ENCODE measurements around the gene GIPC2. TPM values are rescaled to one million over a fixed set of nuclear protein-coding genes. Genes with fewer than 3 reads are reported as not detected.

Gene GIPC2
- total RNA-seq, 1 experiment from 2014 or later: not detected

GRCh38 chr1:78155121-78155520, 109.4 kb downstream of the GIPC2 start:
- in situ Hi-C loops (cut with HindIII; ENCODE audit: low pct_unique_long_range_greater_than_20kb, low sequenced_read_pairs): no loop called here

GRCh38 chr1:78156805-78157521, 111.2 kb downstream of the GIPC2 start:
- in situ Hi-C loops (cut with HindIII; ENCODE audit: low pct_unique_long_range_greater_than_20kb, low sequenced_read_pairs): no loop called here

More at GRCh38 chr1:78155121-78155520, 109.4 kb downstream of the GIPC2 start:
- no peak for DNase-seq (ENCODE audit: low read depth)

GRCh38 chr1:78165816-78166215, 120.0 kb downstream of the GIPC2 start:
- in situ Hi-C loops (cut with HindIII; ENCODE audit: low pct_unique_long_range_greater_than_20kb, low sequenced_read_pairs): no loop called here
- DNase-seq (ENCODE audit: low read depth): no peak

More at GRCh38 chr1:78156805-78157521, 111.2 kb downstream of the GIPC2 start:
- DNase-seq (ENCODE audit: low read depth): no peak

- in situ Hi-C loops (cut with HindIII; ENCODE audit: low pct_unique_long_range_greater_than_20kb, low sequenced_read_pairs): no loop called here
- DNase-seq (ENCODE audit: low read depth): no peak
Observed at GRCh38 chr1:78168306-78168705, 122.5 kb downstream of the GIPC2 start.

GRCh38 chr1:78170859-78171258, 125.1 kb downstream of the GIPC2 start:
- in situ Hi-C loops (cut with HindIII; ENCODE audit: low pct_unique_long_range_greater_than_20kb, low sequenced_read_pairs): no loop called here
- DNase-seq (ENCODE audit: low read depth): no peak

- no peak for DNase-seq (ENCODE audit: low read depth)
- in situ Hi-C loops (cut with HindIII; ENCODE audit: low pct_unique_long_range_greater_than_20kb, low sequenced_read_pairs): no loop called here
Observed at GRCh38 chr1:78171736-78172590, 126.2 kb downstream of the GIPC2 start.

- no peak for DNase-seq (ENCODE audit: low read depth)
Observed at GRCh38 chr1:78176448-78176847, 130.7 kb downstream of the GIPC2 start.

GRCh38 chr1:78177708-78178270, 132.0 kb downstream of the GIPC2 start:
- DNase-seq (ENCODE audit: low read depth): no peak
- in situ Hi-C loops (cut with HindIII; ENCODE audit: low pct_unique_long_range_greater_than_20kb, low sequenced_read_pairs): no loop called here

More at GRCh38 chr1:78176448-78176847, 130.7 kb downstream of the GIPC2 start:
- in situ Hi-C loops (cut with HindIII; ENCODE audit: low pct_unique_long_range_greater_than_20kb, low sequenced_read_pairs): no loop called here

- DNase-seq (ENCODE audit: low read depth): no peak
- in situ Hi-C loops (cut with HindIII; ENCODE audit: low pct_unique_long_range_greater_than_20kb, low sequenced_read_pairs): no loop called here
Observed at GRCh38 chr1:78178816-78179215, 133.1 kb downstream of the GIPC2 start.

GRCh38 chr1:78184460-78185072, 138.8 kb downstream of the GIPC2 start:
- no peak for DNase-seq (ENCODE audit: low read depth)
- in situ Hi-C loops (cut with HindIII; ENCODE audit: low pct_unique_long_range_greater_than_20kb, low sequenced_read_pairs): no loop called here

Other genes starting within 250 kb of the GIPC2 start
- gene NEXN, start 157.3 kb upstream of the GIPC2 start, total RNA-seq (2014; rRNA removed; shearing (Covaris generic); ENCODE audit: low replicate concordance): 1.7 and 1.8 TPM in 2 replicates
- gene FUBP1, start 66.9 kb upstream of the GIPC2 start, total RNA-seq (2014; rRNA removed; shearing (Covaris generic); ENCODE audit: low replicate concordance): 149 and 152 TPM in 2 replicates
- gene DNAJB4, start 41.0 kb upstream of the GIPC2 start, total RNA-seq (2014; rRNA removed; shearing (Covaris generic); ENCODE audit: low replicate concordance): 22.5 and 26.2 TPM in 2 replicates

All from Caki2 (cell line).